Measurements from ENCODE around the gene REP15. TPM values are rescaled to one million over a fixed set of nuclear protein-coding genes. Genes with fewer than 3 reads are reported as not detected.

REP15 gene
- total and polyA plus RNA-seq, 7 experiments from 2014 or later, result 0.85 TPM; not detected in 6

- DNase-seq (no peak), ATAC-seq (no peak)
- peaks cover under 1 to 29% (median 14%) of the 10 kb centered on the region in 5 donors for H3K36me3 Mint-ChIP-seq
- POLR2A ChIA-PET, result no interaction called here
- Histone ChIP-seq H3K9me3 (ENCODE audit: control insufficient read depth in 2 of 3, low read length in 3 of 3) (no peaks in the 10 kb centered on the region), H3K27ac (ENCODE audit: low read depth, low read length) (no peak overlapping the region), H3K36me3 (ENCODE audit: control insufficient read depth in 2 of 3, insufficient read depth in 3 of 3, low read length in 3 of 3) (peaks cover 0 to 7% (median 0%) of the 10 kb centered on the region in 3 experiments), H3K27me3 (ENCODE audit: control insufficient read depth in 2 of 2, insufficient read depth in 2 of 2, low read length in 2 of 2) (no peaks in the 10 kb centered on the region), H3K4me3 (ENCODE audit: low read length) (no peak overlapping the region), H3K4me1 (ENCODE audit: control insufficient read depth in 2 of 2, insufficient read depth in 2 of 2, low read length in 2 of 2) (no peaks in the 10 kb centered on the region)
- intact Hi-C loops (cut with micrococcal nuclease), result no loop called here
- no peaks in the 10 kb centered on the region for H3K4me1 Mint-ChIP-seq
- H3K27ac Mint-ChIP-seq, result no peak overlapping the region
- CTCF ChIA-PET, result no interaction called here
- H3K9me3 Mint-ChIP-seq, result peaks cover 0 to under 1% (median 0%) of the 10 kb centered on the region in 11 donors
- H3K27me3 Mint-ChIP-seq, result no peaks in the 10 kb centered on the region
- no peak overlapping the region for H3K4me3 Mint-ChIP-seq
Observed at GRCh38 chr12:27674989-27675388, 21.3 kb upstream of the REP15 start.

GRCh38 chr12:27680619-27681018, 15.6 kb upstream of the REP15 start:
- intact Hi-C loops (cut with micrococcal nuclease), result no loop called here
- Mint-ChIP-seq H3K4me1 (no peaks in the 10 kb centered on the region), H3K4me3 (no peak overlapping the region), H3K27me3 (no peaks in the 10 kb centered on the region), H3K9me3 (peaks cover 0 to 2% (median 0%) of the 10 kb centered on the region in 11 donors), H3K27ac (no peak overlapping the region), H3K36me3 (peaks cover 4 to 41% (median 17%) of the 10 kb centered on the region in 5 donors)
- ATAC-seq, result no peak
- H3K4me1 ChIP-seq (ENCODE audit: control insufficient read depth in 2 of 2, insufficient read depth in 2 of 2, low read length in 2 of 2), result no peaks in the 10 kb centered on the region
- H3K36me3 ChIP-seq (ENCODE audit: control insufficient read depth in 2 of 3, insufficient read depth in 3 of 3, low read length in 3 of 3), result peaks cover 0 to 11% (median 0%) of the 10 kb centered on the region in 3 experiments
- DNase-seq, result no peak
- no peak overlapping the region for H3K27ac ChIP-seq (ENCODE audit: low read depth, low read length)
- ChIA-PET CTCF (interaction anchor here (0.8 kb wide), 1 partner anchor 17 kb away, joined by 3 read pairs; no protein-coding TSS in a partner anchor), POLR2A (no interaction called here)
- no peaks in the 10 kb centered on the region for H3K27me3 ChIP-seq (ENCODE audit: control insufficient read depth in 2 of 2, insufficient read depth in 2 of 2, low read length in 2 of 2)
- no peaks in the 10 kb centered on the region for H3K9me3 ChIP-seq (ENCODE audit: control insufficient read depth in 2 of 3, low read length in 3 of 3)
- no peak overlapping the region for H3K4me3 ChIP-seq (ENCODE audit: low read length)

- peaks cover 4 to 36% (median 15%) of the 10 kb centered on the region in 5 donors for H3K36me3 Mint-ChIP-seq
- Histone ChIP-seq H3K27me3 (ENCODE audit: control insufficient read depth in 2 of 2, insufficient read depth in 2 of 2, low read length in 2 of 2) (no peaks in the 10 kb centered on the region), H3K36me3 (ENCODE audit: control insufficient read depth in 2 of 3, insufficient read depth in 3 of 3, low read length in 3 of 3) (peaks cover 0 to 3% (median 0%) of the 10 kb centered on the region in 3 experiments), H3K4me3 (ENCODE audit: low read length) (no peak overlapping the region), H3K4me1 (ENCODE audit: control insufficient read depth in 2 of 2, insufficient read depth in 2 of 2, low read length in 2 of 2) (no peaks in the 10 kb centered on the region), H3K9me3 (ENCODE audit: control insufficient read depth in 2 of 3, low read length in 3 of 3) (no peaks in the 10 kb centered on the region), H3K27ac (ENCODE audit: low read depth, low read length) (no peak overlapping the region)
- ChIA-PET CTCF (no interaction called here), POLR2A (no interaction called here)
- no peaks in the 10 kb centered on the region for H3K4me1 Mint-ChIP-seq
- no peak for DNase-seq
- H3K27ac Mint-ChIP-seq, result no peak overlapping the region
- no peak overlapping the region for H3K4me3 Mint-ChIP-seq
- no peak for ATAC-seq
- H3K9me3 Mint-ChIP-seq, result peaks cover 0 to 2% (median 0%) of the 10 kb centered on the region in 11 donors
- intact Hi-C loops (cut with micrococcal nuclease), result no loop called here
- H3K27me3 Mint-ChIP-seq, result no peaks in the 10 kb centered on the region
Observed at GRCh38 chr12:27682534-27682933, 13.7 kb upstream of the REP15 start.

- POLR2A ChIA-PET, result no interaction called here
- no peaks in the 10 kb centered on the region for H3K4me1 Mint-ChIP-seq
- no peak overlapping the region for H3K27ac Mint-ChIP-seq
- peaks cover 0 to 36% (median 10%) of the 10 kb centered on the region in 5 donors for H3K36me3 Mint-ChIP-seq
- no peaks in the 10 kb centered on the region for H3K9me3 ChIP-seq (ENCODE audit: control insufficient read depth in 2 of 3, low read length in 3 of 3)
- H3K9me3 Mint-ChIP-seq, result no peaks in the 10 kb centered on the region
- H3K27ac ChIP-seq (ENCODE audit: low read depth, low read length), result no peak overlapping the region
- no peaks in the 10 kb centered on the region for H3K27me3 Mint-ChIP-seq
- CTCF ChIA-PET, result no interaction called here
- H3K36me3 ChIP-seq (ENCODE audit: control insufficient read depth in 2 of 3, insufficient read depth in 3 of 3, low read length in 3 of 3), result peaks cover 0 to 3% (median 0%) of the 10 kb centered on the region in 3 experiments
- H3K4me1 ChIP-seq (ENCODE audit: control insufficient read depth in 2 of 2, insufficient read depth in 2 of 2, low read length in 2 of 2), result no peaks in the 10 kb centered on the region
- H3K4me3 ChIP-seq (ENCODE audit: low read length), result no peak overlapping the region
- no peak overlapping the region for H3K4me3 Mint-ChIP-seq
- no peak for DNase-seq
- no peaks in the 10 kb centered on the region for H3K27me3 ChIP-seq (ENCODE audit: control insufficient read depth in 2 of 2, insufficient read depth in 2 of 2, low read length in 2 of 2)
- intact Hi-C loops (cut with micrococcal nuclease), result no loop called here
- no peak for ATAC-seq
Observed at GRCh38 chr12:27685274-27685673, 11.0 kb upstream of the REP15 start.

- CTCF ChIA-PET, result no interaction called here
- Mint-ChIP-seq H3K4me1 (no peaks in the 10 kb centered on the region), H3K4me3 (no peak overlapping the region), H3K9me3 (no peaks in the 10 kb centered on the region), H3K27ac (no peak overlapping the region), H3K27me3 (no peaks in the 10 kb centered on the region), H3K36me3 (peaks cover 0 to 31% (median 10%) of the 10 kb centered on the region in 5 donors)
- no peak overlapping the region for H3K27ac ChIP-seq (ENCODE audit: low read depth, low read length)
- H3K27me3 ChIP-seq (ENCODE audit: control insufficient read depth in 2 of 2, insufficient read depth in 2 of 2, low read length in 2 of 2), result no peaks in the 10 kb centered on the region
- no peak overlapping the region for H3K4me3 ChIP-seq (ENCODE audit: low read length)
- intact Hi-C loops (cut with micrococcal nuclease), result no loop called here
- no peaks in the 10 kb centered on the region for H3K9me3 ChIP-seq (ENCODE audit: control insufficient read depth in 2 of 3, low read length in 3 of 3)
- DNase-seq (no peak), ATAC-seq (no peak)
- no peaks in the 10 kb centered on the region for H3K4me1 ChIP-seq (ENCODE audit: control insufficient read depth in 2 of 2, insufficient read depth in 2 of 2, low read length in 2 of 2)
- peaks cover 0 to 3% (median 0%) of the 10 kb centered on the region in 3 experiments for H3K36me3 ChIP-seq (ENCODE audit: control insufficient read depth in 2 of 3, insufficient read depth in 3 of 3, low read length in 3 of 3)
- POLR2A ChIA-PET, result no interaction called here
Observed at GRCh38 chr12:27686147-27686546, 10.1 kb upstream of the REP15 start.

- intact Hi-C loops (cut with micrococcal nuclease), result no loop called here
- Mint-ChIP-seq H3K9me3 (no peaks in the 10 kb centered on the region), H3K36me3 (peaks cover 0 to 40% (median 10%) of the 10 kb centered on the region in 5 donors), H3K27me3 (no peaks in the 10 kb centered on the region), H3K4me3 (no peak overlapping the region), H3K27ac (no peak overlapping the region), H3K4me1 (no peaks in the 10 kb centered on the region)
- Histone ChIP-seq H3K36me3 (ENCODE audit: control insufficient read depth in 2 of 3, insufficient read depth in 3 of 3, low read length in 3 of 3) (no peaks in the 10 kb centered on the region), H3K4me3 (ENCODE audit: low read length) (no peak overlapping the region), H3K27ac (ENCODE audit: low read depth, low read length) (no peak overlapping the region), H3K9me3 (ENCODE audit: control insufficient read depth in 2 of 3, low read length in 3 of 3) (no peaks in the 10 kb centered on the region), H3K4me1 (ENCODE audit: control insufficient read depth in 2 of 2, insufficient read depth in 2 of 2, low read length in 2 of 2) (no peaks in the 10 kb centered on the region), H3K27me3 (ENCODE audit: control insufficient read depth in 2 of 2, insufficient read depth in 2 of 2, low read length in 2 of 2) (no peaks in the 10 kb centered on the region)
- ATAC-seq (no peak), DNase-seq (no peak)
- ChIA-PET CTCF (interaction anchor here (0.8 kb wide), 1 partner anchor 15 kb away, joined by 4 read pairs; no protein-coding TSS in a partner anchor), POLR2A (no interaction called here)
Observed at GRCh38 chr12:27688671-27689070, 7.6 kb upstream of the REP15 start.

- no peak overlapping the region for H3K4me3 ChIP-seq (ENCODE audit: low read length)
- no peaks in the 10 kb centered on the region for H3K36me3 ChIP-seq (ENCODE audit: control insufficient read depth in 2 of 3, insufficient read depth in 3 of 3, low read length in 3 of 3)
- ChIA-PET CTCF (no interaction called here), POLR2A (no interaction called here)
- intact Hi-C loops (cut with micrococcal nuclease), result no loop called here
- no peaks in the 10 kb centered on the region for H3K27me3 ChIP-seq (ENCODE audit: control insufficient read depth in 2 of 2, insufficient read depth in 2 of 2, low read length in 2 of 2)
- Mint-ChIP-seq H3K27me3 (no peaks in the 10 kb centered on the region), H3K9me3 (no peaks in the 10 kb centered on the region), H3K4me3 (no peak overlapping the region), H3K4me1 (no peaks in the 10 kb centered on the region), H3K27ac (no peak overlapping the region), H3K36me3 (peaks cover 0 to 40% (median 10%) of the 10 kb centered on the region in 5 donors)
- H3K9me3 ChIP-seq (ENCODE audit: control insufficient read depth in 2 of 3, low read length in 3 of 3), result no peaks in the 10 kb centered on the region
- H3K4me1 ChIP-seq (ENCODE audit: control insufficient read depth in 2 of 2, insufficient read depth in 2 of 2, low read length in 2 of 2), result no peaks in the 10 kb centered on the region
- H3K27ac ChIP-seq (ENCODE audit: low read depth, low read length), result no peak overlapping the region
- DNase-seq (no peak), ATAC-seq (no peak)
Observed at GRCh38 chr12:27689558-27690180, 6.6 kb upstream of the REP15 start.

Data from naive thymus-derived CD4-positive, alpha-beta T cell (primary cell).